NCI-H1048 (cell line): ENCODE measurements around the gene KCNJ4.

Source experiments
- DNase-seq: peaks from one replicate; lab custom pipeline; 2025; lab: John Stamatoyannopoulos, UW

Gene KCNJ4

GRCh38 chr22:38452373-38453065 is 2.5 kb downstream of the KCNJ4 start:
- no peak for DNase-seq

- no peak for DNase-seq
Measured at GRCh38 chr22:38451864-38452263, 3.1 kb downstream of the KCNJ4 start.

GRCh38 chr22:38451404-38451803 is 3.6 kb downstream of the KCNJ4 start:
- no peak for DNase-seq

DNA sequence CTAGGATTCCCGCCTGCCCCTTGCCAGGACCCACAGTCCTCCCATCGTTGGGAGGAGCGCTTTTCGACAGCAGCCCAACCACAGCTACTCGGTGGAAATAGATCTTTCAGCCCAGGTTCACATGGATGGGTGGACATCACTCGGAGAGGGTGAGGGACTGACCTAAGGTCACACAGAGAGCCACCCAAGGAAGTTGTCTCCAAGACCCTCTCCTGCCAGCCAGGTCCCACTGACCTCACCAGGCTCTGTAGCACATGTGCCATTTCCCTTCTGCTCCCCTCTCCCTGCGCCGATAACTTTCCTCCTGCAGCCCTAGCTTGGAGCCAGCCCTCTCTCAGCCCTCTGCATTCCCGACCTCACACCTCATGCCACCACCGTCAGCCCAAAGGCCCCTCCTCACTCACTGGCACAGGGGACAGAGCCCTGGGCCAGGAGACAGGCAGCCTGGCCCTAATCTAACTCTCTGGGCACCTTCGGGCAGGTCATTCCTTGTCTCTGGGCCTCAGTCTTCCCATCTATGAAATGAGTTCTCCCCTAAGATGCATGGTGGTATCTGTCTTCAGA is 4.7 kb downstream of the KCNJ4 start:
- DNase-seq = no peak

- no peak for DNase-seq
Measured at GRCh38 chr22:38449776-38450175, 5.2 kb downstream of the KCNJ4 start.

- no peak for DNase-seq
Measured at GRCh38 chr22:38448945-38449745, 5.9 kb downstream of the KCNJ4 start.

DNA sequence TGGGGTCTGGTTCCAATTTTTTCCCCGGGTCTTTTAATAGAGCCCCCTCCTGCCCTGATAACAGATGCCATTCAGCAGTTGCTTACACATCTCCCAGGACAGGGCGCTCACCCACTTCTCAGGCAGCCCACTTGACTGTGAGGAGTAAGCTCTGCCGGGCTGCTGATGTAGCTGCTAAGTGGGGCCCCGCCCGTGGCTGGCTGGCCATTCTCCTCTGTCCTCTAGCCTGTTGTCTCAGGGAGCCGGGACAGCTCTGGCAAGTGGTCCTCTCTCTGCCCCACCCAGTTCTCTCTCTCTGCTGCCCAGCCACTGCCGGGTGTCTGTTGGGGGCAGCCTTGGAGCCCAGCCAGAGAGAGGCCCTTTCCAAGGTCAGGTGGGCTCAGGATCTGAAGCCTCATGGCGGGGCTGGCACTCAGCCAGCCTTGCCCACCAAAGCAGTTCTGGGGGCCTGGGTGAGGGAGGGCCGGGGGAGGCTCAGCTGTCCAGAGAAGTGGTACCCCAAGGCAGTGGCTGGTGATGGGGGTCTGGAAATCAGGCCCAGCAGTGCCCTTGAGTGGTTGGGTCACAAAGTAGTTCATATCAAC is 8.9 kb downstream of the KCNJ4 start:
- DNase-seq = no peak

DNA sequence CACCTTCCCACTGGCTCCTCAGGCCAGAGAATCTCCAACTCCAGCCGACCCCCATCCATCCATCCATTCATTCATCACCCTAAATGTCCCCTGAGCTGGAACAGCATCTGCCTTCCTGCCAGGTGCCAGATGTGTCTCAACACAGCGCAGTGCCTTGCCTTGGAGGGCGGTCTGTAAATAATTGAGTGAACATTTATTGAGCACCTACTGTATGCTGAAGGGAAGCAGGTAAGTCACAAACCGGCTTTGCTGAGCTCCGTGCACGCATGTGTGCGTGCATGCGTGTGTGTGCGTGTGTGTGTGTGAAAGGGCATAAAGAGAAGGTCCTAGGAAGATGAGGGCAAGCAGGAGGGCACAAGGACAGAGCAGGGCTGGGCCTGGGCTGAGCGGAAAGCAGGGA is 10.2 kb downstream of the KCNJ4 start:
- DNase-seq = no peak

DNA sequence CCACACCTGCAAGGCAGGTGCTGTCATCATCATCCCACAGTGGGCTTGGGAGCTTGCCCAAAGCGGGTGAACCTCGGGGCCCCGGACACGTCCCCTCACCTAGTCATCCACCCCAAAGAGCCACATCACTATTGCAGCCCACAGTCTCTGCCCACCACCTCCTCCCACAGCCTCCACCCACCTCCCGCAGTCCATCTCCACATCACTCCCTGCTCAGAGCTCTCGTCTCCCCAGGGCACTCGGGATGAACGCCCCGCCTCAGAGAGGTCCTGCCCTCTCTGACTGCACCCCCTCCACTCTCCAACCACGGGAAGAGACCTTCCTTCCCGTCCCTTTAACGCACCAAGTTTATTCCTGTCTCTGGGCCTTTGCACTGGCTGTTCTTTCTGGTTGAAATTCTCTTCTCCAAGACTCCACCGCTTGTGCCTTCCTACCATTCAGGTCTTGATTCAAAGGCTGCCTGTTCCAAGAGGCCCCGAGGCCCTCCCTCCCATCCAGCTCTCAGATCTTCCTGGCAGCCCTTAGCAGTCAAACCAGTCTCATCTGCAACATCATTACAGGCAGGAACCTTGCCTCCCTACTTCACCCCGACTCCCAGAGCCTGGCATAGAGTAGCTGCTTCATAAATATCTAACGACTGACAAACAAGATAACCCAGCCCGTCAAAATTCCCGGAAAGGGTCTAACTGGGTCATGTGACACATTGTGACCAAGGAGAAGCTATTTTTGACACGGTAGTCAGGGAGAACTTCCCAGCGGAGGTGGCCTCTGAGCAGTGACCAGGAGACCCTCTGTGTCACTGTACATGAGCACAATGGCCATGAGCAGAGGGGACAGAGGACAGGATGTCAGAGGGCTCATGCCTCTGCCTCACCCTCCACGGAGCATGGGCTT is 11.1 kb downstream of the KCNJ4 start:
- no peak for DNase-seq

DNA sequence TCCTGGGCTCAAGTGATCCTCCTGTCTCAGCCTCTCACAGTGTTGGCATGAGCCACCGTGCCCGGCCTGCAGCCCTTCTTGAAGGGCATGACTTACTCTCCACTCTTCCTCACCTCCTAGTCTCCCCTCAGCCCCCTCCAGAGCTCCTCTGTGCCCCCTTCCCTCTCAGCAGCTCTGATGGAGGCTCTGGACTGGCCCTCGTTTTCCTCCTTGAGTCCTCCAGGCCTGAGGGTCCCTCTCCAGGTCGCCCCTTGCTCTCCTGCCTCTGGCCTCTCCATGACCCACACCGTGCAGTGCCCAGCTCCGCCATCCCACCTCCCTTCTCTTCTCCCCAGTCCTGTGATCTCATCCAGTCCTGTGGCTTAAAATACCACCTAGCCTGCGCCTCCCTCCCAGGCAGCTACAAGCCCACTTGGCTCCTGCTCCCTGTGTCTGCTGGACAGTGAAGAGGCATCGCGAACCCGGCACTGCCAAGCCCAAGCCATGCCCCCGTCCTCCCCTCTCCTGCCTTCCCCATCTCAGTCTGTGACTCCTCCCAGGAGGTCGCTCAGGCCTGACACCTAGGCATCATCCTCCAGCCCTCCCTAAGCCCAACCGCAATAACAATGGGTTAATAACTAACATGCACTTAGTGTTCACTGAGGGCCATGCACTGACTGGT is 11.9 kb downstream of the KCNJ4 start:
- DNase-seq = no peak

DNA sequence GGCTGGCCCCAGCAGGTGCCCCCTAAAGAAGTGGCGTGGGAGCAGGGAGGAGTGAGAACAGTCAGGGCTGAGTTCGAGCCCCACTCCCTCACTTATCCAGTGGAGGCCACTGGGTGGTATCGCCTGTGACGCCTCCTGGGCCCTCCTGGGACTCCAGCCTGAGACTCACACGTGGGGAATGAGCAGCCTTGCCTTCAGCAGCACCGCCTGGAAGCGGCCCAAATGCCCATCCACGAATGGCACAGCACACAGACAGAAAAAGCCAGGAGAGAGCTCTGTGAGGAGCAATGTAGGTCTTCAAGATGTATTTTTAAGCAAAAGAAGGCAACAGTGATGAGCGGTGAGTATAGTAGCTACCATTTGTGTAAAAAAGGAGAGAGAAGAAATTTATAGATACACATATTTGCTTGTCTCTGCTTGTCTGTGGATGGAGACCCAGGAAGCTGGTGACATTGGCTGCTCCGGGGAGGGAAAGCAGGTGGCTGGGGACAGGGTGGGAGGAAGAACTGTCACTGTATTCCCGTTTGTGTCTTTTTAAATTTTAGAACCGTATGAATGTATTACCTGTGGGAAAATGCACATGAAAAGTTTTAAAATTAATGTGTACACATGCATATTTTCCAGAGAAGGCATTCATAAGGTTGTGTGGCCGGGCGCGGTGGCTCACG is 13.2 kb downstream of the KCNJ4 start:
- DNase-seq = no peak

DNA sequence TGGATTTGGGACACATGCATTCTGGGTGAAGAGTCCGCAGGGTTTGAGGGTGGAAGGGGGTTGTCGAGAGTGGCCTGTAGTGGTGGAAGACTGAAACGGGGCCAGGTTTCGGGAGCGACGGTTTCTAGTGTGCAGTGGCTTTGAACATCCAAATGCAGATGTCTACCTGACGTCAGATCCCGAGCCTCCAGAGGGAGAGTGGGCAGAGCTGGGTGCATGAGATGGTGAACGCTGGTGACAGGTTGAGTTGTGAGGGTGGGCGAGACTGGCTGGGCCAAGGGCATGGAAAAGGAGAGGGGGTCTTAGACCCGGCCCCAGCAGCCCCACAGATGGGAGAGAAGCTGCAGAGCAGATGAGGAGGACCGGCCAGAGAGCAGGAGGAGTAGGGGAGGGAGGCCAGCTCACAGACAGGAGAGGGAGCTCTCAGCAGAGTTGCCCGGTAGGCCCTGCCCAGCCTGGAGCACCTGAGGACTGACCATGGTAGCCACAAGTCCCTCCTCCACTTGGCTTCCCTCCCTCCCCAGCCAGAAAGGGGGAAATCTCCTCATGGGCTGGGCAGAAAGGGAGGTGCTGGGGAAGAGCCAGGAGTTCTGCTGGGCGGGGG is 14.2 kb downstream of the KCNJ4 start:
- no peak for DNase-seq

- DNase-seq = no peak
Measured at GRCh38 chr22:38437416-38437815, 17.6 kb downstream of the KCNJ4 start.

DNA sequence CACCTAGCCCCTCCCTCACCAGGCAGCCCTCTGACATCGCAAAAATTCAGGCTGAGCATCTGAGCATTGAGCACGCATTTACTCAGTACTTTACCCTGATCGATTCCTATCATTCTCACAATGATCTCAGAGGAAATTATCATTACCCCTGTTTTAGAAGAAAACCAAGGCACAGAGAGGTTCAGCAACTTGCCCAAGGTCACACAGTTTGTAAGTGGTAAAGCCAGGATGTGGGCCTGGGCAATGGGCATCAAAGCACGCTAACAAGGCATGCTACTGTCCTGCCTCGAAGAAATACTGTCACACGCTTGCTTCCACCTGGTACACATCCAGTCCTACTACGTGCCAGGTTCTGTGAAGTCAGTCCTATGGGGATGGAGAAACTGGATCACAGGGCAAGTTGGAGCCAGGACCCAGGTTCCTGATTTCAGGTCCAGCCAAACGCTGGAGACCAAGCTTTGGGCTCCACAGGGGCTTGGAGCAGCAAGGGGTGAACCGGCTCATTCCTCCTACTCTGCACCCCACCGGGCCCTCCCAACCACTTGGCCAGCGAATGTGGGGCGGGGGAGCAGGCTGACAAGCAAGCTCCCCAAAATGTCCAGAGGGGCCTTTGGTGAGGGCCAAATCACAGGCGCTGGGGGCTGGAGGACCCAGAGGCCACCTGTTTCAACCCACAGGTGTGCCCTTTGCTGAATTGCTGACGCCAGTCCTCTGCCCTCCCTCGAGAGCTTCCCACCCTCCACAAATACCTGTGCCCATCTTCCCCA is 18.2 kb downstream of the KCNJ4 start:
- DNase-seq = no peak

GRCh38 chr22:38435965-38436364 is 19.0 kb downstream of the KCNJ4 start:
- DNase-seq = no peak

DNA sequence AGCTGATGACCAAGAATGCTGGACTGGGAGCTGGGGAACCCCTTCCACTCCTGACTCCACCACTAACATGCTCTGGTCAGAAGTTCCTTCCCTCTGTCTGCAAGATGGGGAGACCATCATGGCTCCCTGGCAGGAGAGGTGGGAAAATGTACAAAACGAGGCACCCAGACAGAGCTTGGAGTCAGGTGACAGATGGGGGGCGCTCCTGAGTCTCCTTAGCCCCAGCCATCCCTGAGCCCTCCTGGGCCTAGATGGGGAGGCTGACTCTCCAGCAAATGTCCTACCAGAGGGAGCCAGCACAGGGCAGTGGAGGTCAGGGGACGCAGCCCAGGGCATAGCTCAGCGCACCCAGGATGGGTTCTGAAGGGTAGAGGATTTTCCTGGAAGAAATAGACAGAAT is 20.0 kb downstream of the KCNJ4 start:
- no peak for DNase-seq

GRCh38 chr22:38433871-38434270 is 21.1 kb downstream of the KCNJ4 start:
- no peak for DNase-seq

DNA sequence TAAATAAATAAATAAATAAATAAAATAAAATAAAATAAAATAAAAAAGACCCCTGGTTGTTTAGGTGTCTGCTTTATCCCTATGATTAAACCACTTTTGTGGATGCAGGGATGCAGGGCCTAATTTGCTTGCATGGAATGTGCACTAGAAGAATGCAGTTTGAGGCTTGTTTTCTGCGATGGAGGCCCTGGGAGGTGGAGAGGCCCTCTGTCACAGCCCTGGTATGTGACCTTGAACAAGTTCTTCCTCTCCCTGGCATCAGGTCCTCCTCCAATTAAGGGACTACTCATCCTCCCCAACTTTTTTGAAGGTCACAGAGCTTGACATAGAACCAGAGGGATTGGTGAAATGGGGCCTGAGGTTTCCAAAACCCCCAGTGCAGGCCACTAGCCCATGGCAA is 22.7 kb downstream of the KCNJ4 start:
- no peak for DNase-seq

DNA sequence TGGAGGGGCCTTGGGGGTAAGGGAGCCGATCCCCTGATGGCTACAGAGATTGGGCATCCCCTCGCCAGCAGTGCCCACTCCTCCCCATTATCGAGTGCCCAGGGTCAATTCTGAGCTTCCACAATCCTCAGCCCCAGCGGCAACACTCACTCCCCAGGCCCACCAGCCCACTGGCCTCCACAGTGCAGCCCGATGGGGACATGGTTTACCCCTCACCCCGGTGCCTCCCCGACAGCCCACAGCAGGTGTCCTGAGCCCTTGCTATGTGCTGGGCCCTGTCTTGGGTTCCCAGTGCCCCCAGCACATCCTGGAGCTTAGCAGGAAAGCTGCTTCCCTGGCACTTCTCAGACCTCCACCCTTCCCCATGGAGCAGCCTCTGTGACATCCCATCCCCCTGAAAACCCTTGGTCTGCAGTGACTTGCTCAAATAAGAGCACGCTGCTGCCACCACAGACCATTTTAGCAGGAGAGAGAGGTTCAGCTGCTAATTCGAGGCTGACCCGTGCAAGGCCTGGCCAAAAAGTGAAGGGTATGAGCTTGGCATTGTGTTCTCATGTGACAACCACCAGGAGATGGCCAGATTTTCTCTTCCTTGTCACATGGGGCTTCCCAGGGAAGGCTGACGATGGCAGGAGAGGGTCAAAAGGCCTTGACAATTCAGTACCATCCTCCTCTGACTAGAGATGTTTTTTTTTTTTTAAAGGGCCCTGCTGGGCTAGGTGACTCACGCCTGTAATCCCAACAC is 23.6 kb downstream of the KCNJ4 start:
- DNase-seq = no peak
